GM12878 (cell line): ENCODE measurements around the gene CINP. TPM values are rescaled to one million over a fixed set of nuclear protein-coding genes. Genes with fewer than 3 reads are reported as not detected.

Experiments used
- ATAC-seq: fragments of 200-7000 bp; cut with Tn5 transposase; 3 replicates; pipeline ENCODE4 v1.9.1; 2020; ENCODE audit warnings: mild to moderate bottlenecking, moderate library complexity
- BruUV-seq: library from RNA; stranded (reverse); fragments of 400-500 nt; replicated peaks from 2 replicates; lab custom pipeline; 2021; lab: Mats Ljungman, UMichigan
- CTCF ChIA-PET: fragments of 300-600 bp; sonication (Branson Sonifier 250); formaldehyde crosslinking; extraction: SDS; loops from one replicate; lab custom pipeline; 2021; ENCODE audit warnings: inconsistent platforms; lab: Yijun Ruan, JAX
- POLR2A ChIA-PET: fragments of 350-600 bp; formaldehyde crosslinking; extraction: SDS; loops from one replicate; lab custom pipeline; 2021; ENCODE audit warnings: inconsistent platforms; lab: Charles Lee
- RAD21 ChIA-PET: fragments of 300-600 bp; sonication (Branson Sonifier 250); formaldehyde crosslinking; loops from one replicate; lab custom pipeline; 2023; ENCODE audit warnings: antibody characterized with exemption; ENCODE audit not compliant: unreplicated experiment; lab: Charles Lee
- SMC1A ChIA-PET: fragments of 300-600 bp; sonication (Branson Sonifier 250); formaldehyde crosslinking; loops from one replicate; lab custom pipeline; 2023; ENCODE audit not compliant: unreplicated experiment, uncharacterized antibody; lab: Charles Lee
- DNase-seq: peaks from one replicate; pipeline ENCODE4 v3.0.0-alpha.2; 2011; ENCODE audit warnings: low read depth, low spot score
- FAIRE-seq: peaks from 3 replicates; lab custom pipeline; 2011; peaks lifted over from hg19 to GRCh38; lab: Jason Lieb, UNC
- H2AFZ ChIP-seq: 2 replicates; pipeline ENCODE4 v1.6.0; 2011; ENCODE audit warnings: low read depth, low read length, control low read depth; ENCODE audit not compliant: control insufficient read depth
- H3K27ac ChIP-seq: 2 replicates; pipeline ENCODE4 v1.5.1; 2011; ENCODE audit warnings: control low read depth; ENCODE audit not compliant: control insufficient read depth, insufficient read depth
- H3K27me3 ChIP-seq, 2 experiments: replicated peaks in 1 of 2; 2 replicates each; pipeline versions ENCODE4 v1.6.0 to v1.6.1; 2011; ENCODE audit warnings: low read length in 1 of 2; ENCODE audit not compliant: control insufficient read depth in 2 of 2, insufficient read depth in 2 of 2
- H3K36me3 ChIP-seq, 2 experiments: 2 replicates each; pipeline ENCODE4 v1.5.1; 2011; ENCODE audit warnings: low read length in 1 of 2; ENCODE audit not compliant: control insufficient read depth in 2 of 2, insufficient read depth in 2 of 2
- H3K4me1 ChIP-seq: 2 replicates; pipeline ENCODE4 v1.6.1; 2011; ENCODE audit warnings: mild to moderate bottlenecking, low read length, moderate library complexity, mixed read lengths; ENCODE audit not compliant: control insufficient read depth, insufficient read depth
- H3K4me2 ChIP-seq: 2 replicates; pipeline ENCODE4 v1.6.0; 2011; ENCODE audit warnings: control low read depth; ENCODE audit not compliant: control insufficient read depth, insufficient read depth
- H3K4me3 ChIP-seq: fragments of 200-600 bp; sonication (generic); 2 replicates; pipeline ENCODE4 v1.5.1; 2016
- H3K79me2 ChIP-seq: 2 replicates; pipeline ENCODE4 v1.6.0; 2011; ENCODE audit warnings: low read length; ENCODE audit not compliant: control insufficient read depth, insufficient read depth
- H3K9ac ChIP-seq: 2 replicates; pipeline ENCODE4 v1.8.0; 2011; ENCODE audit warnings: low read length, control low read depth, mixed read lengths; ENCODE audit not compliant: control insufficient read depth, insufficient read depth
- H3K9me3 ChIP-seq: replicated peaks from 3 replicates; pipeline ENCODE4 v1.5.1; 2011; ENCODE audit warnings: mild to moderate bottlenecking, low read length; ENCODE audit not compliant: control insufficient read depth, insufficient read depth
- H4K20me1 ChIP-seq: 2 replicates; pipeline ENCODE4 v1.6.0; 2011; ENCODE audit not compliant: control insufficient read depth, insufficient read depth
- BCL3 ChIP-seq: IDR thresholded peaks from 2 replicates; pipeline ENCODE4 v1.6.1; 2011; ENCODE audit warnings: borderline replicate concordance, low read depth, mild to moderate bottlenecking, moderate library complexity, low read length; ENCODE audit not compliant: insufficient read depth, poor library complexity, severe bottlenecking
- CEBPZ ChIP-seq: fragments of 150-350 bp; IDR thresholded peaks from 2 replicates; pipeline ENCODE4 v1.6.1; 2016; ENCODE audit warnings: low read depth, low read length
- CREB1 ChIP-seq: IDR thresholded peaks from 2 replicates; pipeline ENCODE4 v1.6.1; 2012; ENCODE audit warnings: low read depth, mild to moderate bottlenecking, inconsistent platforms
- EP300 ChIP-seq, 2 experiments: fragments of 150-350 bp in 1 of 2; IDR thresholded peaks; 2 replicates each; pipeline ENCODE4 v1.6.1; 2011 to 2012; ENCODE audit warnings: low read depth in 2 of 2, low read length in 2 of 2, borderline replicate concordance in 1 of 2, improper control_type of control experiment in 1 of 2, inconsistent platforms in 1 of 2; ENCODE audit not compliant: control insufficient read depth in 1 of 2
- HDAC6 ChIP-seq: fragments of 200-600 bp; sonication (generic); IDR thresholded peaks from one replicate; pipeline ENCODE4 v1.8.0; 2017; ENCODE audit warnings: antibody characterized with exemption; ENCODE audit not compliant: unreplicated experiment
- MEF2A ChIP-seq: IDR thresholded peaks from 2 replicates; pipeline ENCODE4 v1.6.1; 2011; ENCODE audit warnings: low read depth, mild to moderate bottlenecking, low read length, moderate library complexity; ENCODE audit not compliant: insufficient read depth
- MYC ChIP-seq: IDR thresholded peaks from 2 replicates; pipeline ENCODE4 v1.6.1; 2011; ENCODE audit warnings: mild to moderate bottlenecking, low read length, moderate library complexity, inconsistent platforms; ENCODE audit not compliant: insufficient read depth, insufficient replicate concordance, insufficient read length, severe bottlenecking
- POLR2A ChIP-seq: IDR thresholded peaks from 2 replicates; pipeline ENCODE4 v1.6.1; 2011; ENCODE audit warnings: low read depth, mild to moderate bottlenecking, low read length
- RAD51 ChIP-seq: fragments of 450-650 bp; IDR thresholded peaks from 2 replicates; pipeline ENCODE4 v1.6.1; 2016; ENCODE audit warnings: moderate library complexity, mild to moderate bottlenecking, inconsistent platforms
- STAT1 ChIP-seq: fragments of 450-650 bp; conservative IDR thresholded peaks from 2 replicates; pipeline ENCODE4 v1.6.1; 2014; ENCODE audit warnings: antibody characterized with exemption, mild to moderate bottlenecking
- WGBS: methylation state at CpG from one replicate; pipeline ENCODE4 v1.1.6; 2016; ENCODE audit warnings: low lambda C conversion rate; ENCODE audit not compliant: insufficient replicate concordance, insufficient coverage; ENCODE audit errors: missing lambda C conversion rate; 5-methylcytosine and 5-hydroxymethylcytosine counted together
- in situ Hi-C: fragments of 300-500 bp; cut with MboI; formaldehyde crosslinking; loops from 9 replicates; pipeline ENCODE4 v1.14.3; 2018; ENCODE audit warnings: mixed read lengths
- intact Hi-C: fragments of 100-400 bp; cut with micrococcal nuclease; formaldehyde crosslinking; loops from one replicate; pipeline ENCODE4 v1.14.2; 2022; ENCODE audit not compliant: unreplicated experiment
- polyA plus RNA-seq, 11 experiments: library from polyadenylated mRNA; depleted of rRNA in 4 of 11; unstranded in 6 of 11; stranded (reverse) in 5 of 11; fragments of >200 nt; fragmentation: Nextera tagmentation in 4 of 11; fragmentation: Illumina TruSeq in 1 of 11; extraction: Ambion mirVana in 4 of 11; extraction: Trizol in 1 of 11; gene quantifications; 1 replicate in 1 of 11; 2 replicates in 10 of 11; pipeline versions ENCODE4 v1.2.1 to v1.2.3, GENCODE V29; 2011 to 2016; ENCODE audit warnings: inconsistent platforms in 2 of 11, missing spikeins in 2 of 11, low read depth in 1 of 11
- total RNA-seq, 4 experiments: library from RNA; depleted of rRNA in 3 of 4; stranded (reverse); fragments of >200 nt in 3 of 4; fragmentation: Illumina TruSeq in 1 of 4; extraction: Trizol in 1 of 4; gene quantifications; 2 replicates each; pipeline versions ENCODE4 v1.2.1 to v1.2.3, GENCODE V29; 2013 to 2021

The CINP gene
- total and polyA plus RNA-seq, 10 of the 15 experiments (the other 5 are each of a cell fraction or from before 2014, with no cell fraction given), result 45.4 to 73.3 (median 52.9) TPM

GRCh38 chr14:102338724-102339123 is 24.0 kb downstream of the CINP start:
- no peaks in the 10 kb centered on the region for H3K9me3 ChIP-seq
- H3K4me2 ChIP-seq, result no peak overlapping the region
- no peaks in the 10 kb centered on the region for H3K79me2 ChIP-seq
- DNase-seq, result no peak
- no peak overlapping the region for H3K9ac ChIP-seq
- WGBS, result 98% methylated on average over 9 of the region's 9 CpGs
- peaks cover 0 to 5% of the 10 kb centered on the region in 2 experiments; a peak in 3 of 4 replicates for H3K36me3 ChIP-seq
- POLR2A ChIA-PET, result no interaction called here
- in situ Hi-C loops, result no loop called here
- no TSS peak for BruUV-seq
- H3K27me3 ChIP-seq, result no peaks in the 10 kb centered on the region
- TF ChIP-seq BCL3 (no peak), HDAC6 (no peak), STAT1 (no peak), POLR2A (no peak)
- TF ChIP-seq, all 136 proteins: peak for 0
- ChIA-PET CTCF (no interaction called here), RAD21 (no interaction called here), SMC1A (no interaction called here)
- Histone ChIP-seq H2AFZ (no peak overlapping the region), H3K4me3 (no peak overlapping the region), H3K27ac (no peak overlapping the region), H3K4me1 (no peaks in the 10 kb centered on the region), H4K20me1 (no peaks in the 10 kb centered on the region)
- intact Hi-C loops, result no loop called here
- FAIRE-seq (no peak), ATAC-seq (no peak)

GRCh38 chr14:102335163-102335562 is 27.5 kb downstream of the CINP start:
- Histone ChIP-seq H3K9me3 (no peaks in the 10 kb centered on the region), H3K4me3 (no peak overlapping the region), H3K36me3 (no peaks in the 10 kb centered on the region; a peak in 2 of 4 replicates), H3K27ac (no peak overlapping the region), H4K20me1 (no peaks in the 10 kb centered on the region), H3K4me1 (no peaks in the 10 kb centered on the region), H3K79me2 (no peaks in the 10 kb centered on the region)
- ATAC-seq, result no peak
- POLR2A ChIA-PET, result interaction anchor here (1.0 kb wide), 1 partner anchor 14 kb away, joined by 4 read pairs; no protein-coding TSS in a partner anchor
- intact Hi-C loops, result no loop called here
- no peak for TF ChIP-seq EP300 (IDR thresholded peaks at IDR 0.05; ENCODE audit: borderline replicate concordance in 1 of 2, control insufficient read depth in 1 of 2, low read depth in 2 of 2, low read length in 2 of 2)
- TF ChIP-seq RAD51, result no peak
- no peak for TF ChIP-seq CREB1
- no peak for TF ChIP-seq MYC
- TF ChIP-seq CEBPZ, result no peak
- TF ChIP-seq MEF2A, result no peak
- TF ChIP-seq, all 136 proteins: peak for 0
- no peak overlapping the region for H3K9ac ChIP-seq
- ChIA-PET SMC1A (no interaction called here), RAD21 (no interaction called here), CTCF (interaction anchor here (0.6 kb wide), 1 partner anchor 350 kb away, joined by 4 read pairs; no protein-coding TSS in a partner anchor)
- BruUV-seq, result no TSS peak
- 91% methylated on average over 7 of the region's 7 CpGs for WGBS
- H2AFZ ChIP-seq, result no peak overlapping the region
- DNase-seq, result no peak
- no peak for FAIRE-seq
- in situ Hi-C loops, result no loop called here
- H3K27me3 ChIP-seq, result no peaks in the 10 kb centered on the region
- H3K4me2 ChIP-seq, result no peak overlapping the region
